H9 (cell line): Measurements from ENCODE around the gene TMEM192. TPM values are rescaled to one million over a fixed set of nuclear protein-coding genes. Genes with fewer than 3 reads are reported as not detected.

Source experiments
- DNase-seq: peaks from one replicate; pipeline ENCODE4 v3.0.0-alpha.2; 2017
- H2AFZ ChIP-seq: one replicate; pipeline ENCODE4 v1.6.1; 2013; ENCODE audit warnings: mild to moderate bottlenecking, low read length, control low read depth, moderate library complexity
- H2AK5ac ChIP-seq: 2 replicates; pipeline ENCODE4 v1.6.1; 2013; ENCODE audit warnings: low read length, control low read depth, mixed read lengths; ENCODE audit not compliant: insufficient read length
- H2BK120ac ChIP-seq: one replicate; pipeline ENCODE4 v1.6.1; 2013; ENCODE audit warnings: low read depth, mild to moderate bottlenecking, low read length, control low read depth, inconsistent platforms; ENCODE audit not compliant: poor library complexity, severe bottlenecking
- H2BK12ac ChIP-seq: 2 replicates; pipeline ENCODE4 v1.6.1; 2013; ENCODE audit warnings: low read length, control low read depth, mixed read lengths, low read depth; ENCODE audit not compliant: insufficient read length
- H2BK15ac ChIP-seq: 2 replicates; pipeline ENCODE4 v1.6.1; 2013; ENCODE audit warnings: low read depth, low read length, control low read depth
- H2BK20ac ChIP-seq: one replicate; pipeline ENCODE4 v1.6.1; 2013; ENCODE audit warnings: low read depth, mild to moderate bottlenecking, low read length, control low read depth, inconsistent platforms; ENCODE audit not compliant: poor library complexity, severe bottlenecking
- H2BK5ac ChIP-seq: 2 replicates; pipeline ENCODE4 v1.6.1; 2013; ENCODE audit warnings: low read length, control low read depth, mixed read lengths; ENCODE audit not compliant: insufficient read length
- H3K14ac ChIP-seq: 2 replicates; pipeline ENCODE4 v1.6.1; 2013; ENCODE audit warnings: low read length, control low read depth; ENCODE audit not compliant: insufficient read depth
- H3K18ac ChIP-seq: 2 replicates; pipeline ENCODE4 v1.6.1; 2013; ENCODE audit warnings: low read depth, mild to moderate bottlenecking, mixed read lengths, low read length, control low read depth; ENCODE audit not compliant: insufficient read length
- H3K23ac ChIP-seq: 2 replicates; pipeline ENCODE4 v1.6.1; 2013; ENCODE audit warnings: low read length, control low read depth, mixed read lengths, low read depth; ENCODE audit not compliant: insufficient read length
- H3K23me2 ChIP-seq: 2 replicates; pipeline ENCODE4 v1.6.1; 2013; ENCODE audit warnings: low read depth, mild to moderate bottlenecking, mixed read lengths, low read length, control low read depth; ENCODE audit not compliant: insufficient read length, poor library complexity, severe bottlenecking
- H3K27ac ChIP-seq: 2 replicates; pipeline ENCODE4 v1.5.1; 2013; ENCODE audit warnings: low read length, control low read depth, mixed read lengths, low read depth; ENCODE audit not compliant: insufficient read length
- H3K27me3 ChIP-seq: 2 replicates; pipeline ENCODE4 v1.6.1; 2013; ENCODE audit warnings: low read length, control low read depth, inconsistent platforms; ENCODE audit not compliant: insufficient read depth
- H3K4ac ChIP-seq: 2 replicates; pipeline ENCODE4 v1.6.1; 2013; ENCODE audit warnings: low read depth, mild to moderate bottlenecking, control low read depth, inconsistent platforms, low read length, moderate library complexity
- H3K4me1 ChIP-seq: 2 replicates; pipeline ENCODE4 v1.6.1; 2013; ENCODE audit warnings: low read length, control low read depth, inconsistent platforms; ENCODE audit not compliant: insufficient read depth
- H3K4me2 ChIP-seq: 2 replicates; pipeline ENCODE4 v1.6.1; 2013; ENCODE audit warnings: low read length, control low read depth, mixed read lengths; ENCODE audit not compliant: insufficient read length, insufficient read depth
- H3K56ac ChIP-seq: 2 replicates; pipeline ENCODE4 v1.6.1; 2013; ENCODE audit warnings: low read depth, mild to moderate bottlenecking, mixed read lengths, low read length, control low read depth; ENCODE audit not compliant: insufficient read length
- H3K79me1 ChIP-seq: 2 replicates; pipeline ENCODE4 v1.6.1; 2013; ENCODE audit warnings: low read depth, mild to moderate bottlenecking, moderate library complexity, low read length, control low read depth, inconsistent platforms; ENCODE audit not compliant: insufficient read depth, poor library complexity, severe bottlenecking
- H3K79me2 ChIP-seq: 2 replicates; pipeline ENCODE4 v1.6.1; 2013; ENCODE audit warnings: low read length, control low read depth, inconsistent platforms; ENCODE audit not compliant: insufficient read depth
- H3K9ac ChIP-seq: 2 replicates; pipeline ENCODE4 v1.6.1; 2013; ENCODE audit warnings: low read length, control low read depth, mixed read lengths; ENCODE audit not compliant: insufficient read length; ENCODE audit errors: extremely low read depth
- H3K9me3 ChIP-seq: one replicate; pipeline ENCODE4 v1.6.1; 2013; ENCODE audit warnings: low read depth, low read length, inconsistent platforms; ENCODE audit not compliant: control insufficient read depth
- H3T11ph ChIP-seq: one replicate; pipeline ENCODE4 v1.6.1; 2013; ENCODE audit warnings: mild to moderate bottlenecking, low read length, control low read depth, inconsistent platforms
- H4K20me1 ChIP-seq: one replicate; pipeline ENCODE4 v1.6.1; 2013; ENCODE audit not compliant: control insufficient read depth, insufficient read length, insufficient read depth
- H4K5ac ChIP-seq: 2 replicates; pipeline ENCODE4 v1.6.1; 2013; ENCODE audit warnings: low read depth, mild to moderate bottlenecking, mixed read lengths, low read length, control low read depth; ENCODE audit not compliant: insufficient read length
- H4K8ac ChIP-seq: replicated peaks from 2 replicates; pipeline ENCODE4 v1.6.1; 2013; ENCODE audit warnings: low read length, control low read depth, mixed read lengths, low read depth; ENCODE audit not compliant: insufficient read length
- H4K91ac ChIP-seq: 2 replicates; pipeline ENCODE4 v1.6.1; 2013; ENCODE audit warnings: low read depth, mild to moderate bottlenecking, moderate library complexity, mixed read lengths, low read length, control low read depth; ENCODE audit not compliant: insufficient read length
- H3K27ac Mint-ChIP-seq, 3 experiments: 2 replicates in 2 of 3; 3 replicates in 1 of 3; pipeline ENCODE4 v1.8.0; 2020 to 2021; ENCODE audit warnings: mixed read lengths in 3 of 3, mild to moderate bottlenecking in 1 of 3, moderate library complexity in 1 of 3
- H3K27me3 Mint-ChIP-seq: 2 replicates; pipeline ENCODE4 v1.8.0; 2021; ENCODE audit warnings: low read depth, mild to moderate bottlenecking, moderate library complexity, mixed read lengths
- H3K36me3 Mint-ChIP-seq, 3 experiments: 2 replicates in 2 of 3; 3 replicates in 1 of 3; pipeline ENCODE4 v1.8.0; 2020 to 2021; ENCODE audit warnings: low read depth in 3 of 3, mixed read lengths in 3 of 3; ENCODE audit not compliant: insufficient read depth in 1 of 3
- H3K4me1 Mint-ChIP-seq, 2 experiments: 2 replicates each; pipeline ENCODE4 v1.8.0; 2020; ENCODE audit warnings: mixed read lengths in 2 of 2
- H3K4me3 Mint-ChIP-seq, 2 experiments: 2 replicates in 1 of 2; 3 replicates in 1 of 2; pipeline ENCODE4 v1.8.0; 2020 to 2021; ENCODE audit warnings: mild to moderate bottlenecking in 2 of 2, mixed read lengths in 2 of 2, moderate library complexity in 1 of 2
- H3K9me3 Mint-ChIP-seq, 2 experiments: 2 replicates in 1 of 2; 3 replicates in 1 of 2; pipeline ENCODE4 v1.8.0; 2020; ENCODE audit warnings: mild to moderate bottlenecking in 2 of 2, mixed read lengths in 2 of 2, moderate library complexity in 1 of 2
- CTCF ChIP-seq: fragments of 200-600 bp; sonication (generic); conservative IDR thresholded peaks from 3 replicates; pipeline ENCODE4 v1.8.0; 2021; ENCODE audit warnings: antibody characterized with exemption, mild to moderate bottlenecking
- WGBS: extraction: QIAGEN DNeasy Blood & Tissue Kit; methylation state at CpG from one replicate; pipeline ENCODE4 v1.1.7; 2013; ENCODE audit warnings: missing lambda C conversion rate, low lambda C conversion rate, mixed read lengths; ENCODE audit not compliant: insufficient read length; ENCODE audit errors: extremely low coverage; 5-methylcytosine and 5-hydroxymethylcytosine counted together
- total RNA-seq: library from RNA; stranded (reverse); gene quantifications from 2 replicates; pipeline ENCODE4 v1.2.1, GENCODE V29; 2021

The TMEM192 gene
- total RNA-seq, 1 experiment from 2014 or later: 8.3 TPM

DNA sequence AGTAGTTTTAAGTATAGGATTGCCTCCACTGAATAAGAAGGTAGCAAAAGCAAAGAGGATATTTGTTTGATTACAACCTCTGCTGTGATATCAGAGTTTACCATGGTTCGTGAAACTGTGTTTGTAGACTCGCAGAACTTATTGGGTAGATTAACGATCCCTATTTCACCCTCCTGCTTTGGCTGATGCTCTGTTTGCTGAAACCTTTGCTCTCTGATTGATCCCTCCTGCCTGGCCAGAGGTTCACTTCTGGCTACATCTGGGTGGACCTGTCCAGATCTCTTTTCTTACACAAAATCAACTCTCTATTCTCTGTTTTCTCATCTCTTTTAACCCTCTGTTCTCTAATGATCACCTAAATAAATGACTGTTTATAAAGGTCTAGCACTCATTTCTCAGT lies 37.9 kb upstream of the TMEM192 start:
- Histone ChIP-seq H2BK12ac (no peak overlapping the region), H3K79me2 (no peaks in the 10 kb centered on the region), H3K18ac (no peak overlapping the region), H3K9ac (no peak overlapping the region), H3K14ac (no peak overlapping the region), H3K27ac (no peak overlapping the region), H3K4me1 (no peaks in the 10 kb centered on the region), H4K8ac (no peak overlapping the region), H3K4me2 (no peak overlapping the region), H4K91ac (no peak overlapping the region), H4K5ac (no peak overlapping the region), H3T11ph (no peak overlapping the region), H2BK20ac (no peak overlapping the region), H2AK5ac (no peak overlapping the region), H3K27me3 (no peaks in the 10 kb centered on the region), H3K56ac (no peak overlapping the region), H4K20me1 (no peaks in the 10 kb centered on the region), H2BK15ac (no peak overlapping the region), H3K23ac (no peak overlapping the region), H2BK5ac (no peak overlapping the region), H2BK120ac (no peak overlapping the region), H2AFZ (no peak overlapping the region), H3K23me2 (no peaks in the 10 kb centered on the region), H3K9me3 (no peaks in the 10 kb centered on the region), H3K4ac (no peak overlapping the region), H3K79me1 (no peaks in the 10 kb centered on the region)
- Mint-ChIP-seq H3K36me3 (no peaks in the 10 kb centered on the region), H3K27me3 (no peaks in the 10 kb centered on the region; the same call in 1 of the 2 replicates), H3K9me3 (no peaks in the 10 kb centered on the region; a peak in 1 of 5 replicates), H3K4me3 (no peak overlapping the region), H3K27ac (no peak overlapping the region; a peak in 1 of 7 replicates), H3K4me1 (no peaks in the 10 kb centered on the region)
- no CpG with 5 or more reads among the region's 3 CpGs for WGBS
- DNase-seq: no peak
- no peak for TF ChIP-seq CTCF
